ENCODE measurements around the gene AMBRA1. TPM values are rescaled to one million over a fixed set of nuclear protein-coding genes. Genes with fewer than 3 reads are reported as not detected.

The AMBRA1 gene
- total and polyA plus RNA-seq, 2 donors from 2014 or later: 8.0 to 32.6 TPM

- no peak overlapping the region for H3K9ac ChIP-seq (ENCODE audit: low read length in 3 of 3)
- no peaks in the 10 kb centered on the region for H3K27me3 ChIP-seq (ENCODE audit: control insufficient read depth, insufficient read depth, low read length)
- no peak for DNase-seq
- intact Hi-C loops (cut with DNase I): no loop called here
- no peak overlapping the region for H3K27ac ChIP-seq (ENCODE audit: low read depth in 2 of 2, low read length in 2 of 2)
- H3K4me1 ChIP-seq (ENCODE audit: control insufficient read depth in 2 of 3, insufficient read depth in 2 of 3, low read depth in 1 of 3, low read length in 3 of 3): peaks cover 0 to 15% (median 0%) of the 10 kb centered on the region in 3 donors
- TF ChIP-seq CTCF (IDR thresholded peaks at IDR 0.05; ENCODE audit: borderline replicate concordance, extremely low read depth, insufficient read depth): no peak
- no peaks in the 10 kb centered on the region for H3K9me3 ChIP-seq (ENCODE audit: control insufficient read depth in 2 of 3, insufficient read depth in 1 of 3, low read length in 3 of 3)
- H3K4me3 ChIP-seq (ENCODE audit: low read length in 3 of 3): no peak overlapping the region
- FAIRE-seq: no peak
- peaks cover 2 to 10% (median 5%) of the 10 kb centered on the region in 3 donors for H3K36me3 ChIP-seq (ENCODE audit: control insufficient read depth in 2 of 3, insufficient read depth in 3 of 3, low read length in 3 of 3)
Measured at GRCh38 chr11:46642627-46643335, 49.0 kb upstream of the AMBRA1 start.

GRCh38 chr11:46641639-46642038 is 47.8 kb upstream of the AMBRA1 start:
- TF ChIP-seq CTCF (IDR thresholded peaks at IDR 0.05; ENCODE audit: borderline replicate concordance, extremely low read depth, insufficient read depth): no peak
- Histone ChIP-seq H3K4me1 (ENCODE audit: control insufficient read depth in 2 of 3, insufficient read depth in 2 of 3, low read depth in 1 of 3, low read length in 3 of 3) (peaks cover 0 to 15% (median 0%) of the 10 kb centered on the region in 3 donors), H3K9ac (ENCODE audit: low read length in 3 of 3) (no peak overlapping the region), H3K36me3 (ENCODE audit: control insufficient read depth in 2 of 3, insufficient read depth in 3 of 3, low read length in 3 of 3) (peaks cover 0 to 3% (median 2%) of the 10 kb centered on the region in 3 donors), H3K27me3 (ENCODE audit: control insufficient read depth, insufficient read depth, low read length) (no peaks in the 10 kb centered on the region), H3K27ac (ENCODE audit: low read depth in 2 of 2, low read length in 2 of 2) (no peak overlapping the region), H3K4me3 (ENCODE audit: low read length in 3 of 3) (no peak overlapping the region), H3K9me3 (ENCODE audit: control insufficient read depth in 2 of 3, insufficient read depth in 1 of 3, low read length in 3 of 3) (no peaks in the 10 kb centered on the region)
- DNase-seq (no peak), FAIRE-seq (no peak)
- intact Hi-C loops (cut with DNase I): no loop called here

GRCh38 chr11:46640036-46640788 is 46.4 kb upstream of the AMBRA1 start:
- TF ChIP-seq CTCF (IDR thresholded peaks at IDR 0.05; ENCODE audit: borderline replicate concordance, extremely low read depth, insufficient read depth): no peak
- peaks cover 0 to 2% (median 2%) of the 10 kb centered on the region in 3 donors for H3K36me3 ChIP-seq (ENCODE audit: control insufficient read depth in 2 of 3, insufficient read depth in 3 of 3, low read length in 3 of 3)
- no peaks in the 10 kb centered on the region for H3K9me3 ChIP-seq (ENCODE audit: control insufficient read depth in 2 of 3, insufficient read depth in 1 of 3, low read length in 3 of 3)
- H3K27ac ChIP-seq (ENCODE audit: low read depth in 2 of 2, low read length in 2 of 2): peak overlapping the region; percentile 47 to 61
- DNase-seq: peak in 2 of 5 donors; percentile 29 to 43
- peaks cover 0 to 15% (median 0%) of the 10 kb centered on the region in 3 donors for H3K4me1 ChIP-seq (ENCODE audit: control insufficient read depth in 2 of 3, insufficient read depth in 2 of 3, low read depth in 1 of 3, low read length in 3 of 3)
- intact Hi-C loops (cut with DNase I): no loop called here
- FAIRE-seq: no peak
- H3K27me3 ChIP-seq (ENCODE audit: control insufficient read depth, insufficient read depth, low read length): no peaks in the 10 kb centered on the region
- H3K4me3 ChIP-seq (ENCODE audit: low read length in 3 of 3): peak overlapping the region in 1 of 3 donors; percentile 18
- no peak overlapping the region for H3K9ac ChIP-seq (ENCODE audit: low read length in 3 of 3)
